Stimulated activated naive CD8-positive, alpha-beta T cell treated with anti-CD3 and anti-CD28 coated beads, Interleukin-15, Interleukin-2, amounts not matched to agents 100 ng/mL and 50 ng/mL, for 24 hours (primary cell): Measurements from ENCODE around the gene RAB27A.

ENCODE experiments used
- H3K27ac Mint-ChIP-seq: one replicate; pipeline ENCODE4 v1.8.0; 2021; ENCODE audit warnings: mild to moderate bottlenecking, mixed read lengths
- H3K27me3 Mint-ChIP-seq: one replicate; pipeline ENCODE4 v1.8.0; 2021; ENCODE audit warnings: mixed read lengths
- H3K36me3 Mint-ChIP-seq: one replicate; pipeline ENCODE4 v1.8.0; 2021; ENCODE audit warnings: low read depth, mixed read lengths
- H3K4me1 Mint-ChIP-seq: one replicate; pipeline ENCODE4 v1.8.0; 2021; ENCODE audit warnings: low read depth, mixed read lengths
- H3K4me3 Mint-ChIP-seq: one replicate; pipeline ENCODE4 v1.8.0; 2021; ENCODE audit warnings: mild to moderate bottlenecking, mixed read lengths
- H3K9me3 Mint-ChIP-seq: one replicate; pipeline ENCODE4 v1.8.0; 2021; ENCODE audit warnings: mixed read lengths

RAB27A gene

DNA sequence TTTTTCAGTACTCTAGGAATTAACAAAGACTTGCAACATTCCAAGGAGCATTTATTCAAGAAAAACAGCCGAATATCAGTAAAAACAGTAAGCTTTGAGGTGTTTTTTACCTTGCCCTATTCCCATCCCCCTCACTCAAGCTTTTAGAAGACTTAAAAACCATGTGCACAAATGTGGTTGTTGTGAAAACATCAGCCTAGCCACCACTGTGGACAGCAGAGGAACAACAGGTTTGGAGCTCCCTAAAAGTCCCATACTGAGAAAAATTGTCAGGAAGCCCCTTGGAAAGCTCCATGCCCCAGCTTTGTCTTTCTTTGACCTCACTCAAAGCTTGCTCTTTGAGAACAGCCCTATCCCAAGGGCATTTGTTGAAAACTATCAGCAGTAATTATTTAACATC is 58.2 kb downstream of the RAB27A start:
- no peaks in the 10 kb centered on the region for H3K9me3 Mint-ChIP-seq
- H3K36me3 Mint-ChIP-seq = peaks cover 87% of the 10 kb centered on the region
- H3K4me1 Mint-ChIP-seq = peaks cover 41% of the 10 kb centered on the region
- H3K4me3 Mint-ChIP-seq = no peak overlapping the region
- H3K27ac Mint-ChIP-seq = peak overlapping the region; percentile 57
- no peaks in the 10 kb centered on the region for H3K27me3 Mint-ChIP-seq

DNA sequence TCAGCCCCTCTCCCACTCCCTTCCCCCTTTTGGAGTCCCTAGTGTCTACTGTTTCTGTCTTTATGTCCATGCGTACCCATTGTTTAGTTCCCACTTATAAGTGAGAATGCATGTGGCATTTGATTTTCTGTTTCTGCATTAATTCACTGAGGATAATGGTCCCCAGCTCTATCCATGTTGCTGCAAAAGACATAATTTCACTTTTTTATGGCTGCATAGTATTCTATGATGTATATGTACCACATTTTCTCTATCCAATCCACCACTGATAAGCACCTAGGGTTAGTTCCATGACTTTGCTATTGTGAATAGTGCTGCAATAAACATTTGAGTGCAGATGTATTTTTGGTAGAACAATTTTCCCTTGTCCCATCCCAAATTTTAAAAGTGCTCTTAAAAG is 58.7 kb downstream of the RAB27A start:
- Mint-ChIP-seq H3K4me3 (no peak overlapping the region), H3K9me3 (no peaks in the 10 kb centered on the region), H3K27ac (peak overlapping the region; percentile 57), H3K4me1 (peaks cover 39% of the 10 kb centered on the region), H3K27me3 (no peaks in the 10 kb centered on the region), H3K36me3 (peaks cover 86% of the 10 kb centered on the region)

DNA sequence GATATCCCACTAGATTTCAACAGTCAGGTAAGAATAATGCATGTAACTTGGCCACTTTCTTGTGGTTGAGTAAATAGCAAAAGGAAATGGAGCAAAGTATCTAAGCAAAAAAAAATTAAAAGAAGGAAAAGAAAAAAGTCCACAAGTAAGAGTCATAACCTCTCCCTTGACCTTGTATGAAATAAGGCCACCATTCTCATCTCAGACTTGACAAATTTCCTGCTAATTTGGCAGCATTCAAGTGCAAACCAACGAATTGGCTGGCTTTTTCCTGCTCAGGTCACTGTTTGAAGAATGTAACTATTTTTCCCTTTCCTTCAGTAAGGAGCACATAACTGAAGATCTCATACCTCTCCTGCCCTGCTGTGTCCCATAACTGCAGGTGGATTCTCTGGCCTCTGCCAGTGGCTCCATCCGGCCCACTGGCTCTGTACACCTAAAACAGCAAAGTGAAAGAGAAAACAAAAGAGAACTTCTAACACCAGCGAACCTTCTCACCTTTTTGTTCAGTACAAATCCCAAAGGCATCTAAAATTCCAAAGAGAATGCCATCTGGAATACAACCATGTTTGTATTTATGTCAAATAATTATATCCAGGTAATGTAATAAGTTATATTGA is 59.5 kb downstream of the RAB27A start:
- peaks cover 86% of the 10 kb centered on the region for H3K36me3 Mint-ChIP-seq
- H3K4me3 Mint-ChIP-seq = no peak overlapping the region
- H3K27me3 Mint-ChIP-seq = no peaks in the 10 kb centered on the region

DNA sequence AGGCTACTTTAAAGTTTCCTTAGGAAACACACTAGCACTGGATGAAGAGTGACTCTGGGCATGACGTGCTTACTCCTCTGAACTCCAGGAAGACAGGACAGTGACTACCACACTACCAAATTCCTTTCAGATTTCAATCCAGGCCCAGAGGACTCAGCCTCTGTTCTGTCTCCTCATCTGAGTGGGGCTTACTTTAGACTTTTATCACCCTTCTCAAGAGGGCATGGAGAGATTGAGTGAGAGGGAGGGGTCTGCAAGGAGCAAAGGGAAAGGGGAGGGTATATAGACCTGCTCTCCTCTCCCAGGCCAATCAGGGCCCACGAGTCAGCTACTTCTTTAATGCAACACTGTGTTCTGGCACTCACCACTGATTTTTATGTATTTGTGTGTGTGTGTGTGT is 63.5 kb downstream of the RAB27A start:
- Mint-ChIP-seq H3K27me3 (no peaks in the 10 kb centered on the region), H3K27ac (peak overlapping the region; percentile 81), H3K36me3 (peaks cover 83% of the 10 kb centered on the region), H3K4me1 (peaks cover 66% of the 10 kb centered on the region), H3K9me3 (no peaks in the 10 kb centered on the region), H3K4me3 (no peak overlapping the region)

More for the DNA sequence above, 59.5 kb downstream of the RAB27A start:
- Mint-ChIP-seq H3K4me1 (peaks cover 40% of the 10 kb centered on the region), H3K27ac (peak overlapping the region; percentile 78), H3K9me3 (no peaks in the 10 kb centered on the region)

DNA sequence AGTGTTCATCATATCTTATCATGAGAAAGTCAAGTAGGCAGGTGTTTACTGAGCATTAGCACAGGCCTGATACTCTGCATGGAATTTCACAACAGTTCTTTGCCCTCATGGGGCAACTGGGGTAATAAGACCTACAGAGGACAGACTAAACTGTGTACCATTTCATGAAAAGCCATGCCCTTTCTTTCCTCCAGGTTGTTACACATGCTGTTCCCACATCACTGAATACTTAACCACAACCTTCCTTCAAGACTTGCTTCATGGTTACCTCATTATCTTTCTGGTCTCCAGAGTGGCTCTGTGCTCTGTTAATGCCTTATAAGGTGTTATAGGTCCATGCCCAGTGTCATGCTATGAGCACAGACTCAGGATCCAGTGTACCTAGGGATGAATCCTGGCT is 64.7 kb downstream of the RAB27A start:
- H3K9me3 Mint-ChIP-seq = no peaks in the 10 kb centered on the region
- peak overlapping the region; percentile 81 for H3K27ac Mint-ChIP-seq
- H3K36me3 Mint-ChIP-seq = peaks cover 80% of the 10 kb centered on the region
- H3K4me3 Mint-ChIP-seq = peak overlapping the region; percentile 24
- H3K27me3 Mint-ChIP-seq = no peaks in the 10 kb centered on the region
- H3K4me1 Mint-ChIP-seq = peaks cover 66% of the 10 kb centered on the region

DNA sequence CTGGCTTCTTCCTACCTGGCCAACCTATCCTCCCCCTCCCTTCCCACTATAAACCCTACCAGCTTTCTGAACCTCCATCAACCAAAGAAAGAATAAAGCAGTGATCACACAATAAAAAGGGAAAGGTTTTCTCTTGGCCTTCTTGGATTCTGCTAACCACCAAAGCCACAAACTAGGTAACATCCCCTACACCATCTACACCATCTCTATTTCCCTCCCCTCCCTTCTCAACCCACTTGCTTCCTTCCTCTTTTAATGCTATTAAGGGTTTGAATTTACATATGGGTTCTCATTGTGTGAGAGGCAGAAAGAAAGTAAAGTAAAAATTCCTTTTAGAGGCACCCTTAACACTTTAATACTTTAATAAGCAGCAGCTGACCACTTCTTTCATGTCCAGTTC is 67.0 kb downstream of the RAB27A start:
- Mint-ChIP-seq H3K4me3 (peak overlapping the region; percentile 72), H3K36me3 (peaks cover 71% of the 10 kb centered on the region), H3K27me3 (no peaks in the 10 kb centered on the region), H3K27ac (peak overlapping the region; percentile 93), H3K9me3 (no peaks in the 10 kb centered on the region), H3K4me1 (peaks cover 83% of the 10 kb centered on the region)

DNA sequence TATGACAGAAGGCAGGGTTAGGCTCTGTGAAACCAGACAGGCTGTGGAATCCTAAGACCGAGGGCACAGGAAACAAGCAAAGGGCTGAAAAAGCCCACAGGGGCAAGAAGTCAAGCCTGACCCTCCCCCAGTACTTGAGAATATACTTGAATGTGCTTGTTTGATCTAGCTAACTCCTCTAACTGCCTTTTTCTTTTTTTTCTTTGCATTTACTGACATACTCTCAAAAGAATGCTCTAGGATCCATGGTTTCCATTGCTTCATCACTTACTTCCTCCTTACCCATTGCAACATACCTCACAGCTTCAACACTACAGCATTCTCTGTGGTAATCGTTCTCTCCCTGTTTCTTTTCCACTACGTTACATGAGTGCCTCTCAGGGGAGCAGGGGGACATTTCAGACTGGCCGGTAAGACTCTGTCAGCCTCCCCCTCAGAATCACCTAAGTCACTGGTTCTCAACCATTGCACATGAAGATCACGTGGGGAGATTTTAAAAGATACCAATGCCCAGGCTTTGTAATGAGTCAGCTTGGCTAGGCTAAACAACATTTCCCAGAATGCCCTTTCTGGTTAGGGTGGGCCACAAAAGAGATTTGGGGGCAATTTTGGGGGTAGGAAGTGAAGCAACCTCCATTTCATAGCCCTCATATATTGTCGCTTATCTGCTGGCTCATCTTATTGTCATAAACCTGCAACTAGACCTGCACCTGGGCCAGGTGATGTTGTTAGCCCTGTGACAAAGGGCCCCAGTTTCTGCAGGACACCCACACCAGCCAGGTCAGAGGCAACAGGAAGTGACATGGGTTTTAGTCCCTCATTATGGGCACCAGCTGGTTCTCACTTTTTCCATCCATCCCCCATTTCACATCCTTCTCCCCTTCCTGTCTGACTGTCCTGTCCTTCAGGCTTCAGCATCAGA is 68.3 kb downstream of the RAB27A start:
- Mint-ChIP-seq H3K4me1 (peaks cover 84% of the 10 kb centered on the region), H3K27ac (peak overlapping the region; percentile 93), H3K9me3 (no peaks in the 10 kb centered on the region), H3K27me3 (no peaks in the 10 kb centered on the region), H3K4me3 (peak overlapping the region; percentile 65), H3K36me3 (peaks cover 72% of the 10 kb centered on the region)

DNA sequence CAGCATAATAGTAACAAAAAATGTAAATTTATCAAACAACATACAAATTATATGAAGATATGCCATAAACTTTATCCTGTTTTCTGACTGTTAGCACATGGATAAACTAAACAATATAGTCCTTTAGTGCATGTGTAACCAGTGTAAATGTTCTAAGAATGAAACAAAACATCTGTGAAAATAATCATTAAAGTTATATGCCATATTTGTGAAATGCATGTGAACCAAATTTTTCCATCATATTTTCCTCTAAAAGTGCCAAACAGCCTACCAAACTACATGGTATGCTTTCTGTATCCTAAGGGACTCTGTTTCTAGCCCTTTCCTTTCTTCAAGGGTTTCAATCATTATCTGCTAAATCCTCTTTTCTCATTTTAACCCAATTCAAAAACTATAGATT is 69.0 kb downstream of the RAB27A start:
- Mint-ChIP-seq H3K36me3 (peaks cover 69% of the 10 kb centered on the region), H3K4me1 (peaks cover 77% of the 10 kb centered on the region), H3K27ac (peak overlapping the region; percentile 93), H3K4me3 (peak overlapping the region; percentile 60), H3K9me3 (no peaks in the 10 kb centered on the region), H3K27me3 (no peaks in the 10 kb centered on the region)

DNA sequence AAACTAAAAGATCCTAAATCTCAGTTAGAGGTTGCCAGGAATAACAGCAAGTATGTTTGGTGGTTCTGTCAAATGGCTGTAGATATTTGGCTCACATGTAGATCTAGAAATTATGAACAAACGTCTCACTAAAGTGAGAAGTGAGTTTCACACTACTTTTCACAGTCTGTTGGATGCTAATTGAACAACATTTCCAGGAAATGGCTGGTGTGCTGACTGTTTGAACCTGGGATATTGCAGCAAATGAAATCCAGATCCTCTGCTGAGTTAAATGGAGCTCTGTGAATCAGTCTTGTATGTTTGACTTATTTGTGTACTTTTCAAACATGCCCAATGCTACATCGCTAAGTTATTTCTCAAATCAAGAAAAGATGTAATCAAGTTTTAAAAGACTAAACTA is 71.6 kb downstream of the RAB27A start:
- peaks cover 53% of the 10 kb centered on the region for H3K4me1 Mint-ChIP-seq
- H3K27me3 Mint-ChIP-seq = no peaks in the 10 kb centered on the region
- peak overlapping the region; percentile 33 for H3K27ac Mint-ChIP-seq
- H3K36me3 Mint-ChIP-seq = peaks cover 65% of the 10 kb centered on the region
- H3K9me3 Mint-ChIP-seq = no peaks in the 10 kb centered on the region
- no peak overlapping the region for H3K4me3 Mint-ChIP-seq

DNA sequence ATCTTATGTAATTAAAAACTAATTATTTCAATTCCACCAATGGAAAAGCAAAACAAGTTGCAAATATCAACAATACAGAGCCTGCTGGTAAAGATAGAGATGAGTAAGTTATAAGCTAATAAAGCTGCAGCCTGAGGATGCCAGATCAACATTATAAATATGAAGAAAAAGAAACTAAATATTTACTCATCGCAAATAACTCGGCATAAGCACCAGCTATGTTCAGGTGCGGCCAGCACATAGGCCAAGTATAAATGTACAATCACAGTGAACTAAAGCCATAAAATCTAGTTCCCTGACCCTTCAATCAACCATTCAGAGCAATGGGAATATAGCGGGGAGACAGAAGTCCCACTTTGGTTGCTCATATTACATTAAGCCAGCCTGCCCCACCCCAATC is 85.1 kb downstream of the RAB27A start:
- H3K4me1 Mint-ChIP-seq = no peaks in the 10 kb centered on the region
- H3K27ac Mint-ChIP-seq = no peak overlapping the region
- H3K27me3 Mint-ChIP-seq = no peaks in the 10 kb centered on the region
- H3K9me3 Mint-ChIP-seq = no peaks in the 10 kb centered on the region
- no peak overlapping the region for H3K4me3 Mint-ChIP-seq
- H3K36me3 Mint-ChIP-seq = peaks cover 31% of the 10 kb centered on the region

DNA sequence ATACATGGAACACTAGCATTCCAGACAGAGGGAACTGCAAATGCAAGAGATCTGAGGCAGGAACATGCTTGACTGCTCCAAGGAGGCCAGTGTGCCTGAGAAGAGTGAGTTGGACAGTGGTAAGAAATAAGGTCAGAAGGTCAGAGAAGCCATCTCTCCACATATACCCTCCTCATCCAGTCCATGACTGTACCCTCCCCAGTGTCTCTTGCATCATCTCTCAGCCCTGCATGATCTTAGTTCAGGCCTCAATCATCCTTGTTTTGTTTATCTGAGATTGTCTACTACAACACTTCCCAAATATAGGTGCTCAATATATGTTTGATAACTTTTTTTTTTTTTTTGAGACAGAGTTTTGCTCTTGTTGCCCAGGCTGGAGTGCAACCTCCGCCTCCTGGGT is 87.4 kb downstream of the RAB27A start:
- peaks cover 25% of the 10 kb centered on the region for H3K36me3 Mint-ChIP-seq
- H3K27ac Mint-ChIP-seq = no peak overlapping the region
- peaks cover 5% of the 10 kb centered on the region for H3K9me3 Mint-ChIP-seq
- H3K4me3 Mint-ChIP-seq = no peak overlapping the region
- H3K4me1 Mint-ChIP-seq = no peaks in the 10 kb centered on the region
- no peaks in the 10 kb centered on the region for H3K27me3 Mint-ChIP-seq

DNA sequence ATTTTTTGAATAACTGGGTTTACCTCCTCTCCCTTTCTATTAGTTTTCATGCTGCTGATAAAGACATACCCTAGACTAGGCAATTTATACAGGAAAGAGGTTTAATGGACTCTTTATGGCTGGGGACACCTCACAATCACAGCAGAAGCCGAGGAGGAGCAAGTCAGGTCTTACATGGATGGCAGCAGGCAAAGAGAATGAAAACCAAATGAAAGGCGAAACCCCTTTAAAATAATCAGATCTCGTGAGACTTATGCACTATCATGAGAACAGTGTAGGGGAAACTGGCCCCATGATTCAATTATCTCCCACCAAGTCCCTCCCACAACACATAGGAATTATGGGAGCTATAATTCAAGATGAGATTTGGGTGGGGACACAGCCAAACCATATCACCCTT is 90.9 kb downstream of the RAB27A start:
- no peaks in the 10 kb centered on the region for H3K27me3 Mint-ChIP-seq
- H3K4me1 Mint-ChIP-seq = no peaks in the 10 kb centered on the region
- H3K36me3 Mint-ChIP-seq = peaks cover 12% of the 10 kb centered on the region
- no peak overlapping the region for H3K27ac Mint-ChIP-seq
- peak overlapping the region; percentile 38 for H3K4me3 Mint-ChIP-seq
- H3K9me3 Mint-ChIP-seq = peaks cover 5% of the 10 kb centered on the region

DNA sequence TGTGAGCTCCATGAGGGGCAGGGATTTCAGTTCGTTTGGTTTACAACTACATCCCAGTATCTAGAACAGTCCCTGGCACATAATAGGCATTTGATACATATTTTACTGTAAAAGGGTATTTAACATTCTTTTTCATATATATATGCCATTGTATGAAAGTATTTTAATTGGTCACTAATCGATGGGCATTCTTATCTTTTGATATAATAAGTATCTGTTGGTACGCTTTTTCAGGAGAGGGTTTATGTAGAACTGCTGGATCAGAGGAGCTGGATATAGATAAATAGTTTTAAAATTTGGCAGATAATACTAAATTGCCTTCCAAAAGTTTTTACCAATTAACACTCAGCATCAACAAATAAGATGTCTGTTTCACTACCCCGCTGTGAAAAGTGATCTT is 91.9 kb downstream of the RAB27A start:
- Mint-ChIP-seq H3K27ac (no peak overlapping the region), H3K9me3 (peaks cover 5% of the 10 kb centered on the region), H3K27me3 (no peaks in the 10 kb centered on the region), H3K4me3 (no peak overlapping the region), H3K36me3 (peaks cover 19% of the 10 kb centered on the region), H3K4me1 (peaks cover 7% of the 10 kb centered on the region)

DNA sequence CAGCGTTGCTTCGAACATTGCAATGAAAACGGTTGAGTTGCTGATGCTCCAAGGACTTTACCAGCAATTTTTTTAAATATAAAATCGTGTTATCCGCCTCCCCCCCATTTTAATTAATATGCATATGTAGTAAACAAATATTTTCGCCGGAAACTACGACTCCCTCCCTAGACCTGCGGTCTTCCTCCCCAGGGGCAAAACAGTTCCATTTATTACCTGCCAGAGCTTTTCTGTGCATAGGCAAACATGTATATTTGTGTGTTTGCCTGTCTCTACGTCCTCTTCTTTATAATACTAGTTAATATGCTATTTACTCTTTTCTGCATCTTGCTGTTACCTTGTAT is 92.3 kb downstream of the RAB27A start:
- Mint-ChIP-seq H3K4me1 (peaks cover 8% of the 10 kb centered on the region), H3K4me3 (no peak overlapping the region), H3K9me3 (peaks cover 5% of the 10 kb centered on the region), H3K27me3 (no peaks in the 10 kb centered on the region), H3K27ac (no peak overlapping the region), H3K36me3 (peaks cover 22% of the 10 kb centered on the region)

DNA sequence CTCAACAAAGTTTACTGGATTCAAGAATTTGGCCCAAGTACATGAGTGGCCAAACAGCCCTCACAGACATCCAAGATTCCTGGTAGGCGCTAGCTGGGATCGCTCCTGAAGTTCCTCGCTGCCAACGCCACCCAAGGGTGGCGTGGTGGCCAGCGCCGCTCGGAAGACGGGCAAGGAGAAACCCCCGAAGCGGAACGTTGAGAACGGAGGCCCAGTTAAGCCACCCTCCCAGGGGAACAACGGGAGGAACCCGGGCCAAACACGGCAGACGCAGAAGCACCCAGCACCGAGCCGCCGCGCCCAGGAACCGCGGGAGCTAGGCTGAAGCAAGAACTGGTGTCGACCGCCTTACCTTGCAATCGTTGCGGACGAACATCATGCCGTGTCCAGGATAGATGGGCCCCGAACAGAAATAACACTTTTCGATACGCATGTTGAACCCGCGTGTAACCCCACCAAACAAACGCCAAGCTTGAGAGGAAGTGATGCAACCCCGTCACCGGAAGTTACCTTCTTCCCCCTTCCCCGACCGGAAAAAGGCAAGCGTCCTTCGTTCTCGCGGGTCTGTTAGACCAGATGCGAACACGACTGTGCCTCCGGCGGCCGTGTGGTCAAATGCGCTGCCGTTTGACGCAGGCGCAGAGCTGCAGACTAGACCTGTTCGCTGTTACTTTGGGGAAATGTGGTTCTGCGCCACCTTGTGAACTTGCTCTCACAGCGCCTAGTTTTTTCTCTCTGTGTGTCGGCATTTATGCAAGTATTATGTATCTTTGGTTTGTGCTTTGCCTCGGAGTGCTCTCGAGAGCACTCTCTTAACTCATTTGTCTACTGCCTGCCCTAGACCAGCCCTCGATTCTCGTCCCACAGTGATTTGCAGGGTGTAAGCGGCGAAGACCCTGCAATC is 92.9 kb downstream of the RAB27A start, which contains the start of gene RSL24D1:
RSL24D1 (minus strand) TSS at position 484 of the 904 bp plus-strand sequence; CDS start at position 433, 51 bp downstream.
- peaks cover 5% of the 10 kb centered on the region for H3K9me3 Mint-ChIP-seq
- H3K4me3 Mint-ChIP-seq = no peak within 1 kb of the TSS
- peaks cover 14% of the 10 kb centered on the region for H3K4me1 Mint-ChIP-seq
- H3K27me3 Mint-ChIP-seq = no peaks in the 10 kb centered on the region
- H3K36me3 Mint-ChIP-seq = peaks cover 22% of the 10 kb centered on the region
- no peak within 1 kb of the TSS for H3K27ac Mint-ChIP-seq
